CD4-positive, alpha-beta T cell treated with Interleukin-17A for 1 hour (primary cell): ENCODE data around the gene VILL.

Experiments used
- DNase-seq: peaks from one replicate; pipeline ENCODE4 v3.0.0-alpha.2; 2020

Gene VILL

DNA sequence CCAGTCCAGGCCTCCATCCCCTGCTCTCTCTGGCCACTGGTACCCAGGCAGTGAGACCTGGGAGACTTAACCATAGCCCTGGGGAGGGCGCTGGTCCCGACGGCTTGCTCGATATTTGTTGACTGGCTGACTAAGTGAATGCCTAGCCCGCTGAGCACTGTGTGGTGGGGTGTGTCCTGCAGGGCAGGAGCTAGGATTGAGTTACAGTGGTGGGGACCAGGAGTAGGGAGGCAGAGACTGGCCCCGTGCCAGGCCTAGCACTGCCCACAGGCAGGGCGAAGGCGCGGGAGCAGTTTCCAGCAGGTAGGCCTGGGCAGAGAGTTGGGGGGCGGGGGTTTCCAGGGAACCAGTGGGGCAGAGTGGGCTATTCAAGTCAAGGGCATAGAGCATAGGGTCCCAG lies at the start of gene VILL:
Gene VILL, plus strand, starts transcription at position 260 of the 400 bp plus-strand sequence. CDS start 2,887 bp downstream, outside the sequence.
- no peak for DNase-seq

DNA sequence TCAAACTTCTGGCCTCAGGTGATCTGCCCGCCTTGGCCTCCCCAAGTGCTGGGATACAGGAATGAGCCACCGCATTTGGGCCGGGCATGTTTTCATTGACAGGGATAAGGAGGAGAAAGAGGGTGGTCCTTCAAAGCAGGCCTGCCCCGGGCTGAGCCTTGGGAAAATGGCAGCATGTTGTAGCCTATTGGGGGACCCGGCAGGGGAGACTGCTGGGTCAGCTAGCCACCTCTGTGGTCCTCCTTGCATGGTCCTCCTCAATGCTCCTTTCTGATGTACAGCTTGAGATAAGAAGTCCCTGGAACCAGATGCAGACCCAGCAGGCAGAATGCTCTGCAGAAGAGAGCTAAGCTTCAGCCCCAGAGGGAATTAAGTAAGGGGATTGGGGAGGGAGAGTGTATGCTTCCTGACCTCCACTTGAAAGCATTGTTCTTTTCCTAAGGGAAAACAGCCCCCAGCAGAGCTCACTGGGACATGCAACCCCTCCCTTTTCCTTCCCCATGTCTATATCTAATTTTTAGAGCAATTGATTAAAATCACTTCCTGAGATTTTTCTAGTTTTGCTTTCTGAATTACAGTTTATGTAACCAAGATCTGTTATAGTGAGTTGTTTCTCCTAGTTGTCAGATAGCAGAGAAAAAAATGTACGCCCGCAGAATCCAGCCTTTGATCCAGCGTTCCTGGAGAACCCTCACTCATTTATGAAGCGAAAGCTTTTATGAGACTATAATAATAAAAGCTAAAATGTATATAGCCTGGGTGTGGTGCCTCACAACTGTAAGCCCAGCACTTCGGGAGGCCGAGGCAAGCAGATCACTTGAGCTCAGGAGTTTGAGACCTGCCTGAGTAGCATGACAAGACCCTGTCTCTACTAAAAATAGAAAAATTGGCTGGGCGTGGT lies 48.7 kb upstream of the VILL start:
- DNase-seq: no peak

DNA sequence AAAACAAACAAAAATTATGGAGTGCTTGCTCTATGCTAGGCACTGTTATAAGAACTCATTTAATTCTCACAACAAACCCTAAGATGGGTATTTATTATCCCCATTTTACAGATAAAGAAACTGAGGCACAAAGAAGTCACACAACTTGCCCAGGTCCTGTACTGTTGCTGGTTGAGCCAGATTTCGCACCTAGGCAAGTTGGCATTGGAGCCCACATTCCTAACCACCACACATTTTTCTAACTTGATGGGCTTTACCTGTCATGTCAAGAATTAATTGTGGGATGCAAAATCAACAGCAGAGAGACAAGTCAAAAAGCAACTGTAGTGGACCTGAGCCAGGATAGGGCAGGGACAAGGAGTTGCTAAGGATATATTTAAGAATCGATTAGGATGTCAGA lies 47.9 kb upstream of the VILL start:
- no peak for DNase-seq

DNA sequence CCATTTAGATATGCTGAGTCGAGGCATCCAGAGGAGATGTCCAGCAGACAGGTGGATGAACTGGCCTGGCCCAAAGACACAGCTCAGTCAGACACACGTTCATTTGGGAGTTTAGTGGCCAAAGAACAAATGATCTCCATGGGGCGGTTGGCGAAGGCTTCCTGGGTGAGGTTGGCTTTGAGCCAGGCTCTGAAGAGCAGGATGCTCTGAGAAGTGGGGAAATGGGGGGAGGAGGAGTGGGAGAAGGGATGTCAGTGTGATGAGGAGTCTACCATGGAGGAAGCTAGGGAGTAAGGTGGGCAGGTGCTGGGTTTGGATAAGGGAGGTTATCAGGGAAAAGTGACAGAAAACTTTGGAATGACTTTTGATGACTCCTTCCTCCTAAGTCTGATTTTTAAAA lies 47.5 kb upstream of the VILL start:
- DNase-seq: no peak

DNA sequence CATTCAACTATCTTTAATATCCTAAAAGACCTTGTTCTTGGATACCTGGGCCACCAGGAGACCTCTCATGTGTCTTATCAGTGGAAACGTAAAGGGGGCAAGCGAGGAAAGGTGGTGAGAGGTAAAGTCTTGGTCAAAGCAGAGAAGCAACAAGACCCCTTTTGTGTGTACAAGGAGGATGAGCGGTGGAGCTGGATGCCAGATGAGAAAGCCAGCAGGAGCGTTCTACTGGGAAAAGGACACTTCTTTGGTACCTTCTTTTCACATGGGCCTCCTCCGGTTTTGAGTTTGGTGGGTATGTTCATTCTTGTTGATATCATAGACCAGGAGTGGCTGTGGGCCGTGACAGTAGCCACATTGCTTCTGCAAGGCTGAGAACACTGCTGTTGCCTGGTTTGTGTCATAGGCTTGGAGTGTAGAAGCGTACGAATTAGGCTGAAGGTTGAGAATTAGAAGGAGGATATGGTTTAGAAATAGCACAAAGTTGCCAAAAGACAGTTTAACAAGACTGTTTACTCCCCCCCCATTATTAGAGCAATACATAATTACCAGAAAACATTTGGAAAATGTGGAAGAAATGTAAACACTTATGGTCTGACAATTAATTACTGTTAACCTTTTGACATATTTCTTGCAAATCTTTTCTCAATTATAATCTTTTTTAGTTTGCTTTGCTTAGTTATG lies 46.8 kb upstream of the VILL start:
- DNase-seq: no peak

DNA sequence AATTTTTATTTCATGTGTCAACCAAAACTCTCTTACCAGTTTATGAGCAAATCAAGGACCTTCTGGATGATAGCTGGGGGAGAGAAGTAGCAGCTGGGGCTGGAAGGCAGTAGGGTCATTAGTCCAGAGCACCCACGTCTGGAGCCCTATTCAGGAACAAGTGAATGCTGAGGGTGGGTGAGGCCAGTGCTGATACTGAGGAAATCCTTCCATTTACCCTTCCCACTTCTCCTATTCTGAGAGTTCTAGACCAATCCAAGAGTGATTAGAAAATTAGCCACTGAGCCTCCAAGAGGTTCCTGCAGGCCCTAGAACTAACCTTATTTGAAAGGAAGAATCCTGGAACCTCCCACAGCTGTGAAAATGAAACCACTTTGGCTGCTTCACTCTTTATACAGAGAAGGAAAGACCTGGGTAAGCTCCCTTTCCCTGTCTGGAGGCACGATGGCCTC lies 46.2 kb upstream of the VILL start:
- DNase-seq: no peak

DNA sequence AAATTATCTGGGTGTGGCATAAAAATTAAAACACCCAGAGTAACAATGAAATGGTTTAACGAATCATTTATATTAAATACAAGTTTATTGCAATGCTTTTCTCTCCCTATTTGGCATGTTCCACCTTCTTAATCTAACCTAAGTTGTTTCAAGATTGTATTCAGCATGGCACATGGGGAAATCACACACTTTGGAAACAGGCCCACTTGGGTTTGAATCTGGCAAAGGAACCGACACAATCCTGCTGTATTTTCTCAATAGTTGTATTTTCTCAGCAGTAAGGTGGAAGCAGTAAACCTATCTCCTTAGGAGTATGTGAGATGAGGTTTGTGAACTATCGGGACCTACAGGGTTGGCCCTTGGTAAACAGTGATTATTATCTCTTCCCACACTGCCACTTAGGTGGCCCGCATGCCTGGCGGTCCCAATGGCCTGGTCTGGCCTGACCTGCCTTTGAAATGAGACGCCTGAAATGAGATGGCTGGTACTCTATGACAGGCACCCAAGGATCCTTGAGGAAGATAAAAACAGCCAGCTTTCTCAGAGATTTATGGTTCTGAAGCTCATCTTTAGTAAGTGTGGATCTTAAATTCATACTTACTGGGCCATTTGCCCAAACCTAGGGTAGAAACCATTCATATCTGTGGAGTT lies 45.3 kb upstream of the VILL start:
- no peak for DNase-seq

DNA sequence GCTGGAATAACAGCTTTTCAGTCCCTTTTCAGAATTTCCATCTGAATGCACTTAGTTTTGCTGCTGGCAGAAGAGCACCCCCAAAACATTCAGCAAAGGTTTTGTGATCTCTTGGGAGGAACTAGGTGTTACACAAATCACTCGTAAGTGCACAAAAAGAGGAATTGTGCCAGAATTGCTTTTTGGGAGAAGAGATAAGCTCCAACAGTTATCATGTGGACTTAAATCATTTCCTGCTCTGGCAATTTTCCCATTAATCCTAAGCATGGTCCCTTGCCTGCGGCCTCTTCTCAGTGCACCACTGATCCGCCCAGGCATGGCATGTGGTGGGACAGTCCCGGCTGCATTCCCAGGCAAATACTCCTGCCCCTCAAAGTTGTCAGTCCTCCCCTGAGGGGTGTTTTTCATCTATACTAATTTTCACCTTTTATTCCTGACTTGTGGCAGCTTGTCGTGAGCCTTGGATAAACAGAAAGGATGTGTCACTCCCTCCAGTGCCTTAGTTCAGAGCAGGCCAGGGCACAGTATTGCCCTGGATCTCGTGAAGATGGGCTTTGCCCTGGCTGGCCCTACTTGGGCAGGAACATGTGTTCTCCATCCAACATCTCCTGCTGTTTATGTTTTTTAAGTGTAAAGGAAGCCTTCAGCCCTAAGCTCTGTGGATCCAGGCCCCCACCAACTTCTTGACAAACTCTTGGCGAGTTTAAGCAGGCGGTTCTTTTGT lies 44.6 kb upstream of the VILL start:
- DNase-seq: no peak

DNA sequence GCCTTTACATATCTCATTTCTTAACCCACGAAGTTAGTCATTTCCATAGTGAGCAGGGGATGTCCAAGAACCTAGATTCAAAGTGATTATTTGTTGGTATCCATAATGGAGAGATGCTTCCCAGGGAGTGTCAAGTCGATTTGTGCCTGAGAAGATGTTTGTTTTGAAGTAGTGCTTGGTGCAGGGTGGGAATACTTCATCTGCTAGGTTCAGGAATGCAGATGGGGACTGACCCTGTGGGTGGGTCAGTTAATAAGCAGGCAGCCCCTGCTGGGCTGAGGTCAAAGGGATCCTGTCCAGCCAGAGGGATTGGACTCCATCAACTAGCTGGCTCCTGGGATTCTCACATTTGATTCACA lies 44.1 kb upstream of the VILL start:
- no peak for DNase-seq

DNA sequence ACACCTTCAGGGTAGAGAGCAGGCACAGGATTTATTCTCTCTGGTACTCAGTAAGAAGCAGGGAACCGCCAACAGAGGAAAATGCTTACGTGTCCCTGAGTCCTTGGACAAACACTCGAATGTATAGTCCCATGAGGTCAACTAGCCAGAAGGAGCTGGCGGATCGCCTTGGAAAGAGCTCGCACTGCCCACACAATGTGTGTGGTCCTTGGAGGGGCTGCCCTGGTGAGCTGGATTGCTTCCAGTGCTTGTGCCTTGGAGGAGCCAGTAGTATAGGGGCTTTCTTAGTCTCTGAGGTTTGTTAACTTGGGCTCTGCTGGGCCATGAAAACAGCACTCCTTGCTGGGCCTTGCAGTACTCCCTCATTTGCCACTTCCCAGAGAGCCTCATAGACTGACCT lies 40.7 kb upstream of the VILL start:
- DNase-seq: no peak

DNA sequence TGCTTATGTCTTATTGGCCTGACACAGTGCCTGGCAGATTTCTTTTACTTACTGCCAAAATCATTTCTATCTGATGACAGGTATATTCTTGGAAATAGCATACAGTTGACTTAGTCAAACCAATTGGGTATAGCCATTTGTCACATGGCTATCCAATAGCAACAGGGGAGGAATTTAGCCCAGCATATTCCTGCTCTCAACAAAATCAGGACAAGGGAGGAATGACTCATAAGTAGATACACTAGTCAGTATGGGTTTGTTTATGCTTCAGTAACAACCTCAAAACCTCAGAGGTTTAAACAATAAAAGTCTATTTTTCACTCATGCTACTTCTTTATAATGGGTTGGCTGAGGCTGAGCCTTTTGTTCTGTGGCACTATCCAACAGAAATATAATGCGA lies 38.0 kb upstream of the VILL start:
- no peak for DNase-seq

DNA sequence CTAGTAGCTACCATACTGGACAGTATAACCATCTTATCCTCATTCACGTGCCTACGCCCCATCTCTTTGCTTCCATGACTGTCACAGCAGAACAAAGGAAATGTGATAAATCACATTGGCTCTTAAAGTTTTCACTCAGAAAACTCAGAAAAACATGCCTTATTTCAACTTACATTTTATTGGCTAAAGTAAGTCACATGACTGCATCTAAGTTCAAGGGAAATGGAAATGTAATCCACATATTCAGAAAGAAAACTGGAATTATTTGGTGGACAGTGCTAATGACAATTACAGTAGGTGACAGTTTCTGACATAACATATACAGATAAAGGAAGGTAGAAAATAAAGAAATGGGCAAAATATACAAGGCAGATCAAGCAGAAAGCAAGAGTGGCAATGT lies 37.4 kb upstream of the VILL start:
- DNase-seq: no peak

DNA sequence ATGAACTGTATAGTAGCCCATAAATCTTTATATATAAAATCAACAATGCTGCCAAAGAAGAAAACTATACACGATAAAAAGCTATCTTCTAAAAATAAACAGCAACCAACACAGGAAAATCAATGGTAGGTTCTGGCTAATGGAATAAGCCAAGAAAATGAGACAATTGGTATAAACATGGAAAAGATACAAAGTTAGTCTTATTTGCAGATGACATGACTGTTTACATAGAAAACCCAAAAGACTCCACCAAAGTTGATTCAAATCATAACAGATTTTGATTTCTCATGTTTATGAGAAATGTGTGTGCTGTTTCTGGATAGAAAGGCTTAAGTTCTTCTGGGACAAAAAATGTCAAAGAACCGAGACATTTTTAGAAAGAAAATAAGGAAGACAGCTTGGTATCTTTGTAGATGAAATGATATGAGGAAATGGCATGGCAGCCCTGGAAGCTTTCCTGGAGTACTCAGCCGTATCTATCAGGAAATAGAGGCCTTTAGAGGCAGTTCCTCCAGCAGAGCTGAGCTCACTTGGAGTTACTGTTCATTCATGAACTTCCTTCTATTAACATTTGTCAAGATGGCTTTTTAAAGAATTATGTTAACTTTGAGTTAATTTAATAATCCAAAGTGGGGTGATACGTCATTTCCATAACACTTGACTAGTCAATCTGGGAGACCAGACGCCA lies 36.7 kb upstream of the VILL start:
- no peak for DNase-seq

DNA sequence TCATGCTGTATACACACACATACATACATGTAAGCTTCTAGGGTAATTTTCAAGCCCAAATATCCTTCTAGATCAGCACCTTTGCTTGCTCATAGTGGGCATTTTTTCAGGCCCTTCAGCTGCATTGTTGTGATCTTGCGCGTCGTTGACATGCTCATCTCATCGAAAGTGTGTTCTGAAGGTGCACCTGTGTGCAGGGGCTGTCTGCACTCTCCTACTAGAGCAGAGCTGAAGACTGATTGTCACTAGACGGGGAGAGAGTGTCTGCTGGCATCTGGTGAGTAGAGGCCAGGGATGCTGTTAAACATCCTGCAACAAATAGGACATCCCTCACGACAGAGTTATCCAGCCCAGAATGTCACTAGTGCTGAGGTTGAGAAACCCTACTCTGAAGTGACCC lies 35.7 kb upstream of the VILL start:
- DNase-seq: no peak

DNA sequence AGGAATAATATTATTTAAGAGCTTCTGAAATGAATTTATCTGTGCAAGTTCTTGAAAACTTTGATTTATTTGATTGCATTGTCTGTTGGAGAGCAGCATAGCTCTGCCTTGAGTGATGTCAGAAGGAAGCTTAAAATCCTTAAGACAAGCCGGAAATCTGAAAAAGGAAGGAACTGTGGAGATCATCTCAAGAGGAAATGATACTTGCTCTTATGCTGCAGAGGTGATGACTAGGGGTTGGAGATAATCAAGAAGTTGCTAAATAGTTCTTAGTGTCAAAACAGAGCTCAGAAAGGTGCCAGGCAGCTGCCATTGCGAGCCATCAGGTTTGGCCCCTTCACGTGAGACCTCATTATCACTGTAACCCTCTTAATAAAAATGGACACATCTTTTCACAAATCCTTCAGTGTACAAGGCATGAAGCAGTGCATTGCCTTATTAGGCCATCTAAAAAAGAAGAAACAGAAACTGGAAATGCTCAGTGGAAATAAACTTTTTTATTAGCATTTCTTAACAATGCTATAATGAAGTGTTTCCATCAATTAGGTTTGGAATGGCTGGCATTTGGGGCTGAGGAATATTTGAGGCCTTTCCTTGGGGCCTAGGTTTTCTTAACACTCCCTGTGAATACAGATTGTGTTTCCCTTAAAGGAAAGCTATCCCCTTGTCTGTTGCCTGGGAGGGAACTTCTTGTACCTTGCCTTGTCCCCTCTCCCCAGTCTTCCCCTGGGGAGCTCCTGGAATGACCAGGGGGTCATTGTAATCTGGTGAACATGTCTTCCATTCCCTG lies 34.5 kb upstream of the VILL start:
- DNase-seq: no peak

DNA sequence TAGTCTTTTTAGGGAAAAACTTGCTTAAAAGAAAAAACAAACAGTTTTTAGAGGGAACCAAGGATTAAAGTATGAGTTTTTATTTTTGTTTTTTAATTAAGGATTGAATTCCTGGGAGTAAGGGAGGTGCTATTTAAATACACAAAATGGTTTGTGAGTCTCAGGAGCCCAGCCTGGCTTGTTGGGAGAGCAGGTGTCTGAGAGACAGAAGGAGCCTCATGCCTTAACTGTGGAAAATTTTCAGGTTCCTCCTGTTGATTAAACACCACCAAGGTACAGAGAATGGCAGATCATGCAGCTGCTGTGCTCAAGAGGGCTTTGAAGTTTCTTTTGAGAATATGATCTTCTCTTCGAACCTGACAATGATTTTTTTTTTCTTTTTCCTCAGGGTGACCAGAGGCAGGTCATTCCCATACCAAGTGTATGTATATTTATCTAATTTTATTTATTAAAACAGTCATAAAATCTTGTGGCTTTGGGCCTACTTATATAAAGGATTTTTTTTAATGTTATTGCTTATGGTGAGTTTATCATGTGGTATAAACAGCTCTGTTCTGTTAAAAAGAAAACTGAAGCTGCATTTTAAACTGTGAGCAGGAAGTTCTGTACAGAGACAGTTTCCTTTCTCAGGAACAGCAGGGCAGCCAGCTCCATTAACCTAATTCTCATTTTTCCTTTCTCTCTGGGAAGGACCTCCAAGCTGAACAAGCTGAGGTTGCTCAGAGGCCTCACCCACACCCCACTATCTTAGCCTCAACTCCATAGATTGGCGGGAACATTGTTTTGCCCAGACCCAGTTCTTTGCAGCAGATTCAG lies 33.7 kb upstream of the VILL start:
- DNase-seq: no peak

DNA sequence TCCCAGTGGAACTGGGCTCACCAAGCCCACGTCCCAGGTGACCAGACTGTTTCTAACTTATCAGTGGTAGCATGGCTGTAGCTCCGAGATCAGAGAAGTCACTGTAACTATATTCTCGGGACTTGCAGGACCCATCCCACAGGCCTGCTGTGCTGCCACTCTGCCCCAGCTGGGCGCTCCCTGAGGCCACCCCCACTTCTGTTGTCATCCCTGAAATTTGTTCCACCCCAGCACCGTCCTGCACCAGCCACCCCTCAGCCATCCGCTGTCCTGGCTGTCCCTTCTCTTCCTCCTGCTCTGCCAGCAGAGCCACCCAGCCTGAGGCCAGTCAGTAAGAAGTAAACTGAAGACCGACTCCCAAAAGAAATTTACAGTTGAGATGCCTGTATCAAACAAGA lies 33.0 kb upstream of the VILL start:
- DNase-seq: no peak

DNA sequence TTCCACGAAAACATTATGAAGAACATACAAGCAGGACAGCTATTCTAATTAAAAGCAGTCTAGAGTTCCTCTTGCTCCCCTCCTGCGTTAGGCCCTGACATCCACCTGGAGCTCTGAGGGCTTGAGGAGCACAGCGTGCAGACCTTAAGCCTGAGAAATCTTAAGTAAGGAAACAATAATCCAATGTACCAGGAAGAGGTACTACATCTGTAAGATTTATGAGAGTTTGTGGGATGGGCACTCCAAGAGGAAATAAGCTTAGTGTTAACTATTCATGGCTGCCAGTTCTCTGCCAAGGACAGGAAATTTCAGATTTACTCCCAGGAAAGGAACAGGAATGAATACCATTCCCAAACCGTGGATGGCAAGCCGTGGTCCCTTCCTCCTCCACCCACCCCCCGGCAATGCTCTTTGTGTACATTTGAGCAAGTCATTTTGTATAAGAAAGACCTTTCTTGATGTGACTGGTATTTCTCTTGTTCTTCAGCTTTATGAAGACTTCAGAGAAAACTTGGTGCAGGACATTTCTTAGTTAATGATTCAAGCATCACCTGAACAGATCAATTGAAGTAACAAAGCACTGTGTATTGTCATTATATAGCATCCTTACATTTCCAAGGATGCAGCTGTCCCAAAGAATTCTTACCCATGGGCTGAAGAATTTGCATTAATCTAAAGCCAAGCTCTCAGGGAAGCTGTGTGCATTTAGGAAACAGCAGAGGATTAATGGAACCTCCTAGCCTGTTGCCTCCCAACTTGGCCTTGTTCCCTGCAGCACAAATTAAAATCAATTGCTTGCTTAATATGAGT lies 28.8 kb upstream of the VILL start:
- DNase-seq: no peak

DNA sequence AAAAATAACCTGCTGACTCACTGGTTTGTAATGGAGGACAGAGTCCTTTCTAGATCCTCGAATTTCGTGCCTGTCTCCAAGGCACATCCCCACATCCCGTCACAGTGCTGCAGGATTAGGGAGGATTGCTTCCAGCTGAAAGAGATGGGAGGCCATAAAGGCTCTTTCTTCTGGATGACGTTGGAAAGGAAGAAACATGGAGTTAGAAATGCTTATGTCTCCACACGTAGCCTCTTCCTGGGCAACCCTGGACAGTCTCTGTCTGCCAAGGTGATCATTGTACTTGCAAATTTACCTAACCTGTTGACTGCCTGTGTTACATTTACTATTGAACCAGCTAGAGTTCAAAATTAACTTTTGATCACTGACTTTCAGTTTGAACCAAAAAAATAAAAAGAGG lies 27.6 kb upstream of the VILL start:
- DNase-seq: no peak

DNA sequence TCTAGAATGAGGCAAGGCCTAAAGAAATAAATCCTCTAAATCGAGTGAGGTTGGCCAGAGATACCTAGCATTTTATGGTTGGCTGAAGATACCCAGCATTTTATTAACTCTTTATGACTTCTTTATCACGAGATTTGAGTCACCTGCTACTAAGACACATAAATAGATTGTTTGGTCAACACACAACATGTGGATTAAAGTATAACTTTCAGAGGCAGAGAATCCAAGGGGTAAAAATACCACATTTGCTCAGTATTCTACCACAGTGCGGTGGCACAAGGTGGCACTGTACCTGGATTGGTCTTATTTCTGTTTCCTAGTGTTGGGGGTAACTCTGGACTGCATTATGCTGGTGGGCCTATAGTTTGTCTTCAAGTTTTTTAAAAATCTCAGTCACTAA lies 27.0 kb upstream of the VILL start:
- no peak for DNase-seq
